Inflammatory macrophage treated with lipopolysaccharide for 4 hours (primary cell): Measurements from ENCODE around the gene ZNF175.

Experiments used
- DNase-seq: peaks from one replicate; pipeline ENCODE4 v3.0.0-alpha.2; 2020

Gene ZNF175

GRCh38 chr19:51550848-51551672 lies 20.0 kb upstream of the ZNF175 start:
- DNase-seq, result no peak

GRCh38 chr19:51551673-51552432 lies 19.2 kb upstream of the ZNF175 start:
- DNase-seq, result no peak

- no peak for DNase-seq
These were observed 18.5 kb upstream of the ZNF175 start for GRCh38 chr19:51552608-51552995.

- peak; percentile 52 for DNase-seq
These were observed 17.9 kb upstream of the ZNF175 start for GRCh38 chr19:51552996-51553725.

GRCh38 chr19:51559240-51559639 lies 11.8 kb upstream of the ZNF175 start:
- DNase-seq, result no peak

- no peak for DNase-seq
These were observed 10.7 kb upstream of the ZNF175 start for GRCh38 chr19:51560339-51560738.

GRCh38 chr19:51564791-51565190 lies 6.3 kb upstream of the ZNF175 start:
- DNase-seq, result peak; percentile 17

GRCh38 chr19:51565583-51565982 lies 5.5 kb upstream of the ZNF175 start:
- DNase-seq, result no peak

GRCh38 chr19:51566489-51567100 lies 4.5 kb upstream of the ZNF175 start:
- no peak for DNase-seq

- no peak for DNase-seq
These were observed 3.5 kb upstream of the ZNF175 start for GRCh38 chr19:51567583-51567982.

GRCh38 chr19:51568456-51568855 lies 2.6 kb upstream of the ZNF175 start:
- no peak for DNase-seq

GRCh38 chr19:51571599-51571998 lies 516 bp downstream of the ZNF175 start:
- no peak for DNase-seq

GRCh38 chr19:51572410-51572809 lies 1.3 kb downstream of the ZNF175 start:
- DNase-seq, result peak; percentile 13

GRCh38 chr19:51572908-51573307 lies 1.8 kb downstream of the ZNF175 start:
- DNase-seq, result no peak

GRCh38 chr19:51573331-51573730 lies 2.2 kb downstream of the ZNF175 start:
- no peak for DNase-seq

GRCh38 chr19:51576850-51577249 lies 5.8 kb downstream of the ZNF175 start:
- DNase-seq, result no peak

GRCh38 chr19:51586103-51586728 lies 15.1 kb downstream of the ZNF175 start:
- DNase-seq, result peak; percentile 51

- no peak for DNase-seq
These were observed 15.7 kb downstream of the ZNF175 start for GRCh38 chr19:51586799-51587198.

- no peak for DNase-seq
These were observed 16.4 kb downstream of the ZNF175 start for GRCh38 chr19:51587264-51588191.

GRCh38 chr19:51589511-51589910 lies 18.4 kb downstream of the ZNF175 start:
- DNase-seq, result no peak

- no peak for DNase-seq
These were observed 19.4 kb downstream of the ZNF175 start for GRCh38 chr19:51590441-51590840.
